ENCODE data around the gene PEAK3. TPM values are rescaled to one million over a fixed set of nuclear protein-coding genes. Genes with fewer than 3 reads are reported as not detected.

Gene PEAK3
- total and polyA plus RNA-seq, 2 experiments from 2014 or later = 0.15 TPM; not detected in 1

DNA sequence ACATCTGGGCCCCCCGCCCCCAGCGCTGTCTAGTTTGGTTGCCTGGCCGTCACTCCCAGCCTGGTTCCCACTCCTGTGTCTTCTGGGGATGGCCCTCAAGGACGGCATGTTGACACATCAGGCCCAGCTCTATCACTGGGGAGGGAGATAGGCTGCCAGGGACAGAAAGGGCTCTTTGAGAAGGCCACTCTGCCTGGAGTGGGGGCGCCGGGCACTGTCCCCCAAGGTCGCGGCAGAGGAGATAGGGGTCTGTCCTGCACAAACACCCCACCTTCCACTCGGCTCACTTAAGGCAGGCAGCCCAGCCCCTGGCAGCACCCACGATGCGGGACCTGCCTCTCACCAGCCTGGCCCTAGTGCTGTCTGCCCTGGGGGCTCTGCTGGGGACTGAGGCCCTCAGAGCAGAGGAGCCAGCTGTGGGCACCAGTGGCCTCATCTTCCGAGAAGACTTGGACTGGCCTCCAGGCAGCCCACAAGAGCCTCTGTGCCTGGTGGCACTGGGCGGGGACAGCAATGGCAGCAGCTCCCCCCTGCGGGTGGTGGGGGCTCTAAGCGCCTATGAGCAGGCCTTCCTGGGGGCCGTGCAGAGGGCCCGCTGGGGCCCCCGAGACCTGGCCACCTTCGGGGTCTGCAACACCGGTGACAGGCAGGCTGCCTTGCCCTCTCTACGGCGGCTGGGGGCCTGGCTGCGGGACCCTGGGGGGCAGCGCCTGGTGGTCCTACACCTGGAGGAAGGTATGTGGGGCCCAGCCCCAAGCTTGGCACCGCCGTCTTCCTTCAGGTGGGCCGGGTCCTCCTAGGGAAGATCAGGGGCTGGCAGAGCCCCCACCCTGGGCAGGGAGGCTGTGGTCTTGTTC, 32.7 kb downstream of the PEAK3 start, which contains the start of gene AMH:
Gene AMH, plus strand, starts transcription at position 314 of the 857 bp plus-strand sequence. Its CDS starts 10 bp downstream, at position 324.
- Histone ChIP-seq H3K27ac (no peak within 1 kb of the TSS), H3K4me2 (no peak within 1 kb of the TSS), H2AFZ (no peak within 1 kb of the TSS), H3K36me3 (replicated peaks; ENCODE audit: insufficient read depth, low read depth) (no peaks in the 10 kb centered on the region), H3K9me2 (replicated peaks; ENCODE audit: insufficient read depth) (no peaks in the 10 kb centered on the region), H4K20me1 (ENCODE audit: insufficient read depth, poor library complexity, severe bottlenecking) (peaks cover 3% of the 10 kb centered on the region), H3K4me3 (no peak within 1 kb of the TSS), H3K27me3 (no peaks in the 10 kb centered on the region), H3K79me2 (peaks cover 13% of the 10 kb centered on the region), H3K9me3 (ENCODE audit: low read depth) (no peaks in the 10 kb centered on the region), H3K4me1 (ENCODE audit: insufficient read depth) (peaks cover 15% of the 10 kb centered on the region)
- TF ChIP-seq, protein P1, sequence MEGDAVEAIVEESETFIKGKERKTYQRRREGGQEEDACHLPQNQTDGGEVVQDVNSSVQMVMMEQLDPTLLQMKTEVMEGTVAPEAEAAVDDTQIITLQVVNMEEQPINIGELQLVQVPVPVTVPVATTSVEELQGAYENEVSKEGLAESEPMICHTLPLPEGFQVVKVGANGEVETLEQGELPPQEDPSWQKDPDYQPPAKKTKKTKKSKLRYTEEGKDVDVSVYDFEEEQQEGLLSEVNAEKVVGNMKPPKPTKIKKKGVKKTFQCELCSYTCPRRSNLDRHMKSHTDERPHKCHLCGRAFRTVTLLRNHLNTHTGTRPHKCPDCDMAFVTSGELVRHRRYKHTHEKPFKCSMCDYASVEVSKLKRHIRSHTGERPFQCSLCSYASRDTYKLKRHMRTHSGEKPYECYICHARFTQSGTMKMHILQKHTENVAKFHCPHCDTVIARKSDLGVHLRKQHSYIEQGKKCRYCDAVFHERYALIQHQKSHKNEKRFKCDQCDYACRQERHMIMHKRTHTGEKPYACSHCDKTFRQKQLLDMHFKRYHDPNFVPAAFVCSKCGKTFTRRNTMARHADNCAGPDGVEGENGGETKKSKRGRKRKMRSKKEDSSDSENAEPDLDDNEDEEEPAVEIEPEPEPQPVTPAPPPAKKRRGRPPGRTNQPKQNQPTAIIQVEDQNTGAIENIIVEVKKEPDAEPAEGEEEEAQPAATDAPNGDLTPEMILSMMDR (IDR thresholded peaks at IDR 0.05; ENCODE audit: poor library complexity) = no peak
- TF ChIP-seq EZH2phosphoT487 (IDR thresholded peaks at IDR 0.05; ENCODE audit: low read depth, severe bottlenecking, unreplicated experiment) = no peak
- TF ChIP-seq EZH2 (IDR thresholded peaks at IDR 0.05; ENCODE audit: borderline replicate concordance) = no peak
- DNase-seq (ENCODE audit: low spot score) = no peak
- 89% methylated on average over 27 of the region's 27 CpGs for WGBS (ENCODE audit: low lambda C conversion rate, missing lambda C conversion rate)

DNA sequence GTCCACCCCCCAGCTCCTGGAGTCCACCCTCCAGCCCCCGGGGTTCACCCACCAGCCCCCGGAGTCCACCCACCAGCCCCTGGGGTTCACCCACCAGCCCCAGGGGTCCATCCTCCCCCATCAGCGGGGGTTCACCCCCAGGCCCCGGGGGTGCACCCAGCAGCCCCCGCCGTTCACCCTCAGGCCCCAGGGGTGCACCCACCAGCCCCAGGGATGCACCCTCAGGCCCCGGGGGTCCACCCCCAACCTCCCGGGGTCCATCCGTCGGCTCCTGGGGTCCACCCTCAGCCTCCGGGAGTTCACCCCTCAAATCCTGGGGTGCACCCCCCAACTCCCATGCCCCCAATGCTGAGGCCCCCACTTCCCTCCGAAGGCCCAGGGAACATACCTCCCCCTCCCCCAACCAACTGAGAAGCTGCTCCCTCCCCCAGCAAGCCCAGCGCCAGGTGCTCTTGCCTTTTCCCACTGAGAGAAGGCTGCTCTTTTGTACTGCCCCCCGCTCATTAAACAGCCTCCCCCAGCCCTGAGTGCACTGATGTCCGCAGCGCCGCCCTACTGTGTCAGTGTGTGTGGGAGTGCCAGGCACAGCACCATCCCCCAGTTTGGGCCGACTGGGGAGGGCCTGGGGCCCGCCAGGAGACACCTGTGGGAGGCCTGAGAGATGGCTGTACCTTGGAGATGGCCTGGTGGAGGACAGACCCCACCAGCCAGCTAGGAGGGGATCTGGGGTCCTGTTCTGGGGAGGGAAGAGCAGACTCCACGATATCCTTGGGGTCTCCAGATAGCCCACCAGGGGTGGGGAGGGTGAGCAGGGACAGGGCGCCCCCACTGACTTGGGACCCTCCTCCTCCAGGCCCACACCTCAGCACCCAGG, 33.6 kb downstream of the PEAK3 start:
- no peak overlapping the region for H2AFZ ChIP-seq
- no peaks in the 10 kb centered on the region for H3K27me3 ChIP-seq
- 82% methylated on average over 8 of the region's 21 CpGs for WGBS (ENCODE audit: low lambda C conversion rate, missing lambda C conversion rate)
- H3K4me1 ChIP-seq (ENCODE audit: insufficient read depth) = peaks cover 18% of the 10 kb centered on the region
- no peaks in the 10 kb centered on the region for H3K9me3 ChIP-seq (ENCODE audit: low read depth)
- no peak overlapping the region for H3K27ac ChIP-seq
- H3K9me2 ChIP-seq (replicated peaks; ENCODE audit: insufficient read depth) = no peaks in the 10 kb centered on the region
- H4K20me1 ChIP-seq (ENCODE audit: insufficient read depth, poor library complexity, severe bottlenecking) = peaks cover 7% of the 10 kb centered on the region
- H3K79me2 ChIP-seq = peaks cover 21% of the 10 kb centered on the region
- no peak for DNase-seq (ENCODE audit: low spot score)
- H3K4me3 ChIP-seq = no peak overlapping the region
- H3K36me3 ChIP-seq (replicated peaks; ENCODE audit: insufficient read depth, low read depth) = no peaks in the 10 kb centered on the region
- no peak for TF ChIP-seq EZH2phosphoT487 (IDR thresholded peaks at IDR 0.05; ENCODE audit: low read depth, severe bottlenecking, unreplicated experiment)
- TF ChIP-seq EZH2 (IDR thresholded peaks at IDR 0.05; ENCODE audit: borderline replicate concordance) = no peak
- TF ChIP-seq, protein P1 (IDR thresholded peaks at IDR 0.05; ENCODE audit: poor library complexity) = no peak
- H3K4me2 ChIP-seq = no peak overlapping the region

DNA sequence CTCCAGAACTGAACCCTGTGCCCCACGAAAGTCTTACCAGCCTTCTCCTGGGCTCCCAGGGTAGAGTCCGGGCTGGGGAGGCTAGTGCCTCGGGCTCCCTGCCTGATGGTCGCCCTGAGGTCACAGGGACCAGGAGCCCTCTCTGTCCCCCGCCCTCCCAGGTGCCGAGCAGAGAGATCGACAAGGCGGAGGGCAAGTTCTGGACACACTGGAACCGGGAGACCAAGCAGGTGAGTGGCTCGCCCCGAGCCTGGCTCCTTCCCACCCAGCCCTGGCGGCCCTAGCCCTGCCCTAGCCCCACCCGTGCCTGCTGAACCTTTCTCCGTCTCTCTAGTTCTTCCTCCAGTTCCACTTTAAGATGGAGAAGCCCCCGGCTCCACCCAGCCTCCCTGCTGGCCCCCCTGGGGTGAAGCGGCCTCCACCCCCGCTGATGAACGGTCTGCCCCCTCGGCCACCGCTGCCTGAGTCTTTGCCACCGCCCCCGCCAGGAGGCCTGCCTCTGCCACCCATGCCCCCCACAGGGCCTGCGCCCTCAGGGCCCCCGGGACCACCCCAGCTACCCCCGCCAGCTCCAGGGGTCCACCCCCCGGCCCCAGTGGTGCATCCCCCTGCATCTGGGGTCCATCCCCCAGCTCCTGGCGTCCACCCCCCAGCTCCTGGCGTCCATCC, 34.4 kb downstream of the PEAK3 start:
- TF ChIP-seq, protein P1 (IDR thresholded peaks at IDR 0.05; ENCODE audit: poor library complexity) = no peak
- TF ChIP-seq EZH2 (IDR thresholded peaks at IDR 0.05; ENCODE audit: borderline replicate concordance) (no peak), EZH2phosphoT487 (IDR thresholded peaks at IDR 0.05; ENCODE audit: low read depth, severe bottlenecking, unreplicated experiment) (no peak)
- Histone ChIP-seq H3K4me2 (no peak overlapping the region), H4K20me1 (ENCODE audit: insufficient read depth, poor library complexity, severe bottlenecking) (peaks cover 15% of the 10 kb centered on the region), H3K79me2 (peaks cover 29% of the 10 kb centered on the region), H3K27me3 (no peaks in the 10 kb centered on the region), H3K9me3 (ENCODE audit: low read depth) (no peaks in the 10 kb centered on the region), H3K36me3 (replicated peaks; ENCODE audit: insufficient read depth, low read depth) (no peaks in the 10 kb centered on the region), H3K4me1 (ENCODE audit: insufficient read depth) (peaks cover 18% of the 10 kb centered on the region), H2AFZ (no peak overlapping the region), H3K4me3 (no peak overlapping the region), H3K9me2 (replicated peaks; ENCODE audit: insufficient read depth) (no peaks in the 10 kb centered on the region), H3K27ac (no peak overlapping the region)
- WGBS (ENCODE audit: low lambda C conversion rate, missing lambda C conversion rate) = 90% methylated on average over 6 of the region's 28 CpGs
- DNase-seq (ENCODE audit: low spot score) = no peak

All from hepatocyte (in vitro differentiated cells).